AG04450 (cell line): ENCODE measurements around the gene LRRK2. TPM values are rescaled to one million over a fixed set of nuclear protein-coding genes. Genes with fewer than 3 reads are reported as not detected.

ENCODE experiments used
- CTCF ChIA-PET: fragments of 300-600, 350-600 bp; formaldehyde crosslinking; extraction: SDS; loops from one replicate; lab custom pipeline; 2022; ENCODE audit warnings: antibody characterized with exemption, inconsistent platforms; lab: Charles Lee
- POLR2A ChIA-PET: fragments of 350-600 bp; formaldehyde crosslinking; extraction: SDS; loops from one replicate; lab custom pipeline; 2021; ENCODE audit warnings: antibody characterized with exemption, inconsistent platforms; lab: Yijun Ruan, JAX
- DNase-seq: peaks from one replicate; pipeline ENCODE4 v3.0.0-alpha.2; 2011; ENCODE audit warnings: low read depth, low spot score
- H3K27ac ChIP-seq: one replicate; pipeline ENCODE4 v1.5.1; 2012; ENCODE audit warnings: low read depth, low read length, control low read depth
- H3K27me3 ChIP-seq: one replicate; pipeline ENCODE4 v1.6.0; 2012; ENCODE audit warnings: low read length; ENCODE audit not compliant: control insufficient read depth, insufficient read depth
- H3K4me3 ChIP-seq: 2 replicates; pipeline ENCODE4 v1.5.1; 2011; ENCODE audit warnings: mild to moderate bottlenecking, low read depth, low read length, control low read depth
- H3K9me3 ChIP-seq: 2 replicates; pipeline ENCODE4 v1.5.1; 2012; ENCODE audit warnings: low read length; ENCODE audit not compliant: control insufficient read depth, insufficient read depth
- CTCF ChIP-seq: IDR thresholded peaks from 2 replicates; pipeline ENCODE4 v1.5.1; 2011; ENCODE audit warnings: low read depth, low read length, control low read depth, inconsistent platforms
- polyA plus RNA-seq: library from polyadenylated mRNA; depleted of rRNA; stranded (reverse); fragments of >200 nt; gene quantifications from 2 replicates; pipeline ENCODE4 v1.2.3, GENCODE V29; 2011

LRRK2 gene
- polyA plus RNA-seq, 1 experiment = 2.6 TPM

- ChIA-PET POLR2A (no interaction called here), CTCF (no interaction called here)
- no peak for DNase-seq
- H3K27me3 ChIP-seq = no peaks in the 10 kb centered on the region
- no peaks in the 10 kb centered on the region for H3K9me3 ChIP-seq
- no peak for TF ChIP-seq CTCF
- no peak overlapping the region for H3K27ac ChIP-seq
- no peak overlapping the region for H3K4me3 ChIP-seq
Observed at GRCh38 chr12:40331886-40332285, 107.1 kb downstream of the LRRK2 start.

GRCh38 chr12:40335991-40336390 is 111.2 kb downstream of the LRRK2 start:
- ChIA-PET POLR2A (no interaction called here), CTCF (no interaction called here)
- Histone ChIP-seq H3K9me3 (no peaks in the 10 kb centered on the region), H3K4me3 (no peak overlapping the region), H3K27me3 (no peaks in the 10 kb centered on the region), H3K27ac (no peak overlapping the region)
- no peak for DNase-seq
- TF ChIP-seq CTCF = no peak

- peak; percentile 51 for TF ChIP-seq CTCF
- ChIA-PET CTCF (interaction anchor here (0.8 to 1.4 kb wide), 3 partner anchors 11 to 584 kb away, joined by 3 read pairs; no protein-coding TSS in a partner anchor), POLR2A (no interaction called here)
- Histone ChIP-seq H3K4me3 (no peak overlapping the region), H3K27me3 (no peaks in the 10 kb centered on the region), H3K9me3 (no peaks in the 10 kb centered on the region), H3K27ac (no peak overlapping the region)
- no peak for DNase-seq
Observed at GRCh38 chr12:40336573-40337199, 111.9 kb downstream of the LRRK2 start.

- POLR2A ChIA-PET = no interaction called here
- Histone ChIP-seq H3K27ac (no peak overlapping the region), H3K9me3 (no peaks in the 10 kb centered on the region), H3K27me3 (no peaks in the 10 kb centered on the region), H3K4me3 (no peak overlapping the region)
- CTCF ChIA-PET = interaction anchor here (0.8 to 1.7 kb wide), 3 partner anchors 10 to 13 kb away, joined by 3 to 4 read pairs (median 3); no protein-coding TSS in a partner anchor
- DNase-seq = no peak
- no peak for TF ChIP-seq CTCF
Observed at GRCh38 chr12:40338071-40338470, 113.3 kb downstream of the LRRK2 start.

GRCh38 chr12:40338621-40339020 is 113.8 kb downstream of the LRRK2 start:
- no peak for TF ChIP-seq CTCF
- ChIA-PET CTCF (interaction anchor here (0.8 to 1.7 kb wide), 2 partner anchors 11 to 12 kb away, joined by 3 to 4 read pairs; no protein-coding TSS in a partner anchor), POLR2A (no interaction called here)
- no peak for DNase-seq
- Histone ChIP-seq H3K27me3 (no peaks in the 10 kb centered on the region), H3K27ac (no peak overlapping the region), H3K4me3 (no peak overlapping the region), H3K9me3 (no peaks in the 10 kb centered on the region)
